22Rv1 (cell line): ENCODE measurements around the gene PRSS33.

Source experiments
- ZFX ChIP-seq: fragments of 450-650 bp; IDR thresholded peaks from 2 replicates; pipeline ENCODE4 v1.6.1; 2017; ENCODE audit warnings: antibody characterized with exemption, borderline replicate concordance
- TF ChIP-seq, protein P1 (sequence below): fragments of 450-650 bp; IDR thresholded peaks from 2 replicates; pipeline ENCODE4 v1.5.1; 2017; ENCODE audit warnings: mild to moderate bottlenecking

DNA sequence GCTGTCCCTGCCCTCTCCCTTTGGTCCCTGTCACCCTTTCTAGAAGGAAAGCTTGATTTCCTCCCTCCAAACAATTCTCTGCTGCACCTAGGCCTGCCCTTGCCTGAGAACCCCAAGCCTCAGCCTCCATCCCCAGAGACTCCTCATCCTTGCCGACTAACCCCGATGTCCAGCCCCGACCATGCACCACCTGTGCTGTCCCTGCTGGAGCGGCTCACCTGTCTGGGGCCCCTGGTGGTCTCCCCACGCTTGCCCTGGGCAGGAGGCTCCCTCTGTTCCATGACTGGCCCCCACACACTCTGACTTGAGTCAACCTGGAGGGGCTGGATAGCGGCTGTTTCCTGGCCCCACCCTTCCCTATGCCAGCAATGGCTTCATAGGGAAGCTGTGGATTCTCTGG, 46.9 kb downstream of the PRSS33 start:
- TF ChIP-seq, protein P1, sequence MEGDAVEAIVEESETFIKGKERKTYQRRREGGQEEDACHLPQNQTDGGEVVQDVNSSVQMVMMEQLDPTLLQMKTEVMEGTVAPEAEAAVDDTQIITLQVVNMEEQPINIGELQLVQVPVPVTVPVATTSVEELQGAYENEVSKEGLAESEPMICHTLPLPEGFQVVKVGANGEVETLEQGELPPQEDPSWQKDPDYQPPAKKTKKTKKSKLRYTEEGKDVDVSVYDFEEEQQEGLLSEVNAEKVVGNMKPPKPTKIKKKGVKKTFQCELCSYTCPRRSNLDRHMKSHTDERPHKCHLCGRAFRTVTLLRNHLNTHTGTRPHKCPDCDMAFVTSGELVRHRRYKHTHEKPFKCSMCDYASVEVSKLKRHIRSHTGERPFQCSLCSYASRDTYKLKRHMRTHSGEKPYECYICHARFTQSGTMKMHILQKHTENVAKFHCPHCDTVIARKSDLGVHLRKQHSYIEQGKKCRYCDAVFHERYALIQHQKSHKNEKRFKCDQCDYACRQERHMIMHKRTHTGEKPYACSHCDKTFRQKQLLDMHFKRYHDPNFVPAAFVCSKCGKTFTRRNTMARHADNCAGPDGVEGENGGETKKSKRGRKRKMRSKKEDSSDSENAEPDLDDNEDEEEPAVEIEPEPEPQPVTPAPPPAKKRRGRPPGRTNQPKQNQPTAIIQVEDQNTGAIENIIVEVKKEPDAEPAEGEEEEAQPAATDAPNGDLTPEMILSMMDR: no peak
- TF ChIP-seq ZFX: no peak
